Retinal pigment epithelial cell (primary cell): ENCODE measurements around the gene NOL9.

ENCODE experiments used
- DNase-seq: peaks from one replicate; pipeline ENCODE4 v3.0.0-alpha.2; 2010; ENCODE audit warnings: low read depth
- H3K4me3 ChIP-seq: 2 replicates; pipeline ENCODE4 v1.5.1; 2011; ENCODE audit warnings: mild to moderate bottlenecking, low read length, control low read depth, moderate library complexity
- CTCF ChIP-seq: conservative IDR thresholded peaks from 2 replicates; pipeline ENCODE4 v1.5.1; 2011; ENCODE audit warnings: low read depth, low read length, control low read depth, inconsistent platforms

NOL9 gene

GRCh38 chr1:6489383-6489765 is 64.9 kb downstream of the NOL9 start:
- H3K4me3 ChIP-seq = no peak overlapping the region
- TF ChIP-seq CTCF = no peak
- no peak for DNase-seq

GRCh38 chr1:6488602-6489382 is 65.5 kb downstream of the NOL9 start:
- no peak for DNase-seq
- TF ChIP-seq CTCF = no peak
- H3K4me3 ChIP-seq = no peak overlapping the region

- no peak overlapping the region for H3K4me3 ChIP-seq
- DNase-seq = no peak
These were observed 66.4 kb downstream of the NOL9 start for GRCh38 chr1:6487804-6488484.

GRCh38 chr1:6486433-6487011 is 67.8 kb downstream of the NOL9 start:
- TF ChIP-seq CTCF = peak; percentile 95
- peak overlapping the region; percentile 53 for H3K4me3 ChIP-seq
- peak; percentile 30 for DNase-seq

More at GRCh38 chr1:6487804-6488484, 66.4 kb downstream of the NOL9 start:
- TF ChIP-seq CTCF = no peak

GRCh38 chr1:6485168-6486101 is 68.9 kb downstream of the NOL9 start:
- no peak for DNase-seq
- H3K4me3 ChIP-seq = peak overlapping the region; percentile 53
- no peak for TF ChIP-seq CTCF

- DNase-seq = no peak
- H3K4me3 ChIP-seq = peak overlapping the region; percentile 53
- no peak for TF ChIP-seq CTCF
These were observed 69.5 kb downstream of the NOL9 start for GRCh38 chr1:6484826-6485167.
